Activated T-helper 1 cell treated with anti-CD3 and anti-CD28 coated beads, Interleukin-12 subunit alpha, Interleukin-12 subunit beta, Interleukin-2, Interleukin-4 antibody, amounts not matched to agents 30 ng/mL and 10 ng/mL and 1 ng/mL, durations not matched to agents 14 hours and 24 hours and 36 hours (primary cell): ENCODE data around the gene TMEM44. TPM values are rescaled to one million over a fixed set of nuclear protein-coding genes. Genes with fewer than 3 reads are reported as not detected.

Experiments used
- DNase-seq: peaks from one replicate; pipeline ENCODE4 v3.0.0; 2021; ENCODE audit warnings: low spot score
- H3K27ac Mint-ChIP-seq: one replicate; pipeline ENCODE4 v1.8.0; 2021; ENCODE audit warnings: mild to moderate bottlenecking, mixed read lengths
- H3K27me3 Mint-ChIP-seq: one replicate; pipeline ENCODE4 v1.8.0; 2022; ENCODE audit warnings: mild to moderate bottlenecking, moderate library complexity, mixed read lengths; ENCODE audit not compliant: insufficient read depth
- H3K36me3 Mint-ChIP-seq: one replicate; pipeline ENCODE4 v1.8.0; 2021; ENCODE audit warnings: low read depth, mixed read lengths
- H3K4me1 Mint-ChIP-seq: one replicate; pipeline ENCODE4 v1.8.0; 2021; ENCODE audit warnings: low read depth, mixed read lengths
- H3K4me3 Mint-ChIP-seq: one replicate; pipeline ENCODE4 v1.8.0; 2021; ENCODE audit warnings: mild to moderate bottlenecking, moderate library complexity, mixed read lengths
- H3K9me3 Mint-ChIP-seq: one replicate; pipeline ENCODE4 v1.8.0; 2021; ENCODE audit warnings: mixed read lengths
- intact Hi-C: fragments of 100-400 bp; cut with micrococcal nuclease; formaldehyde crosslinking; loops from one replicate; pipeline ENCODE4 v1.15.1; 2024
- total RNA-seq: library from RNA; stranded (reverse); gene quantifications from 2 replicates; pipeline ENCODE4 v1.2.3, GENCODE V29; 2022

TMEM44 gene
- total RNA-seq, 1 donor from 2014 or later: 2.1 TPM

DNA sequence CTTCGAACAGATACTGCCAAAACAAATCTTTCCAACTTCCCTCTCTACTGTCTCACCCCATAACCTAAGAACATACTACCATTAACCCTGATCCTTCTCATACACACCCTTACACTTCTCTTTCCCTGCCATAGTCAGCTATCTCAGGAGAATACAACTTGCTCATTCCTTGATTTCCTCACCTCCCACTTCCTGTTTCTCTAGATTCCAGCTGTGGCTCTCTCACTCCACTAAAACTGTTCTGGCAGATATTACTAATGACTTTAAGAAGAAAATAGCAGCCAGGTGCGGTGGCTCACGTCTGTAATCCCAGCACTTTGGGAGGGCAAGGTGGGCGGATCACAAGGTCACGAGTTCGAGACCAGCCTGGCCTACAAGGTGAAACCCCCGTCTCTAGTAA lies 34.1 kb upstream of the TMEM44 start:
- H3K27ac Mint-ChIP-seq: no peak overlapping the region
- H3K9me3 Mint-ChIP-seq: no peaks in the 10 kb centered on the region
- H3K4me1 Mint-ChIP-seq: peaks cover 35% of the 10 kb centered on the region
- intact Hi-C loops: no loop called here
- no peak overlapping the region for H3K4me3 Mint-ChIP-seq
- no peak for DNase-seq
- H3K27me3 Mint-ChIP-seq: no peaks in the 10 kb centered on the region
- peaks cover 41% of the 10 kb centered on the region for H3K36me3 Mint-ChIP-seq

- H3K36me3 Mint-ChIP-seq: peaks cover 42% of the 10 kb centered on the region
- intact Hi-C loops: no loop called here
- H3K4me3 Mint-ChIP-seq: no peak overlapping the region
- H3K27me3 Mint-ChIP-seq: no peaks in the 10 kb centered on the region
- no peak for DNase-seq
- H3K9me3 Mint-ChIP-seq: no peaks in the 10 kb centered on the region
- H3K4me1 Mint-ChIP-seq: peaks cover 38% of the 10 kb centered on the region
- no peak overlapping the region for H3K27ac Mint-ChIP-seq
Measured at GRCh38 chr3:194664857-194665256, 31.6 kb upstream of the TMEM44 start.

DNA sequence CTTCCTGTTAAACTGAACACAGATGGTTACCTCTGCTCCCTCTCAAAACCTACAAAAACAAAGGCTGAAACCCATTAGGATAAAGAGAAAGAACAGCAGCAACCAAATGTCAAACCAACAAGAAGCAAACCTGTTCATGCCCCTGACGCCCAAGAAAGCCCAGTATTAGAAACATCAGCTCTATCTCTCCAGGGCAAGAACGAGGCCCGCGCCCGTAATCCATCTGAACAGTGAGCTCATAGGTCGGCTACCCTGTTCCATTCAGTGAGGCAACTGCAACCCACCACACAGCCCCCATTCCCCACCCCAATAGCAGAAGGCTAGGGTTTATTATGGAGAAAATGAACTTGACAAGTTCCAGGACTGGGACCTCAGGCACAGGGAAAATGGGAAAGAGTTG lies 28.7 kb upstream of the TMEM44 start:
- H3K4me3 Mint-ChIP-seq: no peak overlapping the region
- H3K27ac Mint-ChIP-seq: no peak overlapping the region
- intact Hi-C loops: no loop called here
- DNase-seq: no peak
- no peaks in the 10 kb centered on the region for H3K27me3 Mint-ChIP-seq
- peaks cover 27% of the 10 kb centered on the region for H3K4me1 Mint-ChIP-seq
- no peaks in the 10 kb centered on the region for H3K9me3 Mint-ChIP-seq
- H3K36me3 Mint-ChIP-seq: peaks cover 43% of the 10 kb centered on the region

GRCh38 chr3:194661374-194661773 lies 28.2 kb upstream of the TMEM44 start:
- H3K9me3 Mint-ChIP-seq: no peaks in the 10 kb centered on the region
- intact Hi-C loops: no loop called here
- H3K4me1 Mint-ChIP-seq: peaks cover 27% of the 10 kb centered on the region
- H3K27ac Mint-ChIP-seq: no peak overlapping the region
- no peak overlapping the region for H3K4me3 Mint-ChIP-seq
- H3K36me3 Mint-ChIP-seq: peaks cover 45% of the 10 kb centered on the region
- no peak for DNase-seq
- H3K27me3 Mint-ChIP-seq: no peaks in the 10 kb centered on the region

- peaks cover 45% of the 10 kb centered on the region for H3K36me3 Mint-ChIP-seq
- intact Hi-C loops: no loop called here
- H3K4me1 Mint-ChIP-seq: peaks cover 30% of the 10 kb centered on the region
- DNase-seq: no peak
- no peak overlapping the region for H3K4me3 Mint-ChIP-seq
- H3K27me3 Mint-ChIP-seq: no peaks in the 10 kb centered on the region
- H3K27ac Mint-ChIP-seq: no peak overlapping the region
- no peaks in the 10 kb centered on the region for H3K9me3 Mint-ChIP-seq
Measured at GRCh38 chr3:194659778-194660177, 26.6 kb upstream of the TMEM44 start.

GRCh38 chr3:194658477-194659242 lies 25.4 kb upstream of the TMEM44 start:
- H3K4me1 Mint-ChIP-seq: peaks cover 41% of the 10 kb centered on the region
- no peak for DNase-seq
- no peaks in the 10 kb centered on the region for H3K27me3 Mint-ChIP-seq
- peaks cover 51% of the 10 kb centered on the region for H3K36me3 Mint-ChIP-seq
- H3K9me3 Mint-ChIP-seq: no peaks in the 10 kb centered on the region
- H3K4me3 Mint-ChIP-seq: no peak overlapping the region
- H3K27ac Mint-ChIP-seq: no peak overlapping the region
- intact Hi-C loops: no loop called here

DNA sequence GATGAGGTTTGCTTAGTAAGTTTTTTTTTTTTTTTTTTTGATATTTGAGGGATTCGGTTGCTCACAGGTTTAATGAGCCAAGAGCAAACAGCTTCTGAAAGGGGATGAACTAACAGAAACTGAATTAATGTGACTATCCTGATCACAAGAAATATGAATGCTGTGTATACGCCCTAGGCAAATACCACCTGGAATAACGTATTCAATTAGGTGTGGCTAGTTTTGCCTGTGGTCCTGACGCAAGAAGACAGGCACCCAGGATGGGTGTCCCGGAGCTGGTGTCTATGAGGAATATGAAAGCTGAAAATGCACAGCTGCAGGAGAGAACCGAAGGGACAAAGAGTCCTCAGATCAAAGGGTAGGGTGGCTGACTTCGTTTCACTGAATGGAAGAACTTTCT lies 24.2 kb upstream of the TMEM44 start:
- no peak for DNase-seq
- Mint-ChIP-seq H3K36me3 (peaks cover 60% of the 10 kb centered on the region), H3K27me3 (no peaks in the 10 kb centered on the region), H3K4me1 (peaks cover 47% of the 10 kb centered on the region), H3K27ac (no peak overlapping the region), H3K9me3 (no peaks in the 10 kb centered on the region), H3K4me3 (no peak overlapping the region)
- intact Hi-C loops: no loop called here

GRCh38 chr3:194654443-194654842 lies 21.2 kb upstream of the TMEM44 start:
- H3K27me3 Mint-ChIP-seq: no peaks in the 10 kb centered on the region
- H3K27ac Mint-ChIP-seq: peak overlapping the region; percentile 94
- no peaks in the 10 kb centered on the region for H3K9me3 Mint-ChIP-seq
- H3K36me3 Mint-ChIP-seq: peaks cover 66% of the 10 kb centered on the region
- H3K4me1 Mint-ChIP-seq: peaks cover 34% of the 10 kb centered on the region
- intact Hi-C loops: loop anchor here (1.0 to 2.0 kb wide), 2 partner anchors 17 to 70 kb away; no protein-coding TSS in a partner anchor
- DNase-seq: no peak
- peak overlapping the region; percentile 71 for H3K4me3 Mint-ChIP-seq

DNA sequence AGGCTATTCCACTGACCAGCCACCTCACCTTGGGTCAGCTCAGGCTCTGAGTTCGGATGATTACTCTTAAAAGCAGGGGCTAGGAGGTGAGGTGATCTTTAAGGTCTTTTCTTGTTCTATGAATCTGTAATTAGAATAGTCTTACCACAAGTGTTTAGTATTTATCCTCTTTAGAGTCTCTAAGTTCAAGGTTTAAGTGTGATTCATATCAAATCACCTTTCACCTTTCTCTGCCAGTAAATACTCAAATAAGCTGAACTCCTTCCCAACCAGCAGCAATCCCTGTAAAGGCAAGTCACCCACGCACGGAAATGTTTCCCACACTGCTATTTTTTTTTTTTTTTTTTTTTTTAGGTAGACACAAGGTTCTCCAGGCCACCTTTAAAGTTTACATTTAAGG lies 14.5 kb upstream of the TMEM44 start:
- Mint-ChIP-seq H3K27ac (no peak overlapping the region), H3K4me1 (peaks cover 4% of the 10 kb centered on the region), H3K9me3 (no peaks in the 10 kb centered on the region), H3K27me3 (no peaks in the 10 kb centered on the region), H3K4me3 (no peak overlapping the region), H3K36me3 (peaks cover 52% of the 10 kb centered on the region)
- no peak for DNase-seq
- intact Hi-C loops: no loop called here

DNA sequence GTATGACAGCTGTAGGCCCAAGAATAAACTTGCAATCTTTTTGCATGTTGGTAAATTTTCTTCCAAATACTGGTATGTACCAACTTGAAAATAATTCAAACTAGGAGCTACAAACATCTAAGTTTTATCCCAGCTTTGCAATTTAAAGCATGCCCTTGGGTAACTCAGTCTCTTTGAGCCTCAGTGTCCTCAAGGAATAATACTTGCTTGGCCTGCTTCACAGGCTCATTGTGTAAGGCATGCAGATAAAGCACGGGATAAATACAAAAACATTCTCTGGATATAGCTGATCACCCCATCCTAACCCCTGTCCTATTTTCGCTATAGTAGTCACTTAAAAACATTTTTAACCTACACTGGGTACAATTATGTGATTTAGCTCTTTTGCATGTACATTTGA lies 9.6 kb upstream of the TMEM44 start:
- H3K9me3 Mint-ChIP-seq: no peaks in the 10 kb centered on the region
- H3K27ac Mint-ChIP-seq: no peak overlapping the region
- no peaks in the 10 kb centered on the region for H3K27me3 Mint-ChIP-seq
- no peak for DNase-seq
- intact Hi-C loops: no loop called here
- peaks cover 44% of the 10 kb centered on the region for H3K36me3 Mint-ChIP-seq
- H3K4me3 Mint-ChIP-seq: no peak overlapping the region
- H3K4me1 Mint-ChIP-seq: no peaks in the 10 kb centered on the region

- no peaks in the 10 kb centered on the region for H3K27me3 Mint-ChIP-seq
- no peaks in the 10 kb centered on the region for H3K4me1 Mint-ChIP-seq
- intact Hi-C loops: no loop called here
- H3K9me3 Mint-ChIP-seq: no peaks in the 10 kb centered on the region
- H3K27ac Mint-ChIP-seq: no peak overlapping the region
- no peak overlapping the region for H3K4me3 Mint-ChIP-seq
- H3K36me3 Mint-ChIP-seq: peaks cover 37% of the 10 kb centered on the region
- DNase-seq: no peak
Measured at GRCh38 chr3:194640829-194641228, 7.6 kb upstream of the TMEM44 start.

DNA sequence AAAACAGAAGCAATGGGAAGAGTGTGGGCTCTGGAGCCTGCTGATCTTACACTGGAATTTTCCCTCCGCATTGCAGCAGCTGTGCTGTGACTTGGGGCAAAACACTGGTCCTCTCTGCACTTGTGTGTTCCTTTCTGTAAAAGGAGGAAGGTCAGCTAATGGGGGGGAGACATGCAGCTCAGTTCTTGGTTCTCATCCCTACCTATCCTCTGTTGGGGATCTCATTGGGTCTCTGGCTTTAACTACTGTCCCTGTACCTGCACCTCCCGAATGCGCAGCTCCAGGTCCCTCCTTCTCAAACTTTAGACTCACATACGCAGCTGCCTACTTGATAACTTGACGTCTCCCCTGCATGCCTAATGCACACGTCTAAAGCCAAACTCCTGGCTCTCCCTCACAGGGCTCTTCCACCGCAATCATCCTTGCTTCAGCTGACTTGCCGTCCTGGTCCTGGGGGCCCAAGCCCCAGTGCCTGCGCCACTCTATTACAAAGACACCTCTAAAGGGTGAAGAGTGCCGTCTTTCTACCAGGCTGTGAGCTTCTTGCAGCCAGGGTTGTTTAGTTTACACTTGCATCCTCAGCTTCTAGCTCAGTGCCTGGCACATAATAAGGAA lies 5.9 kb upstream of the TMEM44 start:
- peaks cover 22% of the 10 kb centered on the region for H3K36me3 Mint-ChIP-seq
- H3K27ac Mint-ChIP-seq: no peak overlapping the region
- H3K9me3 Mint-ChIP-seq: no peaks in the 10 kb centered on the region
- no peak for DNase-seq
- no peak overlapping the region for H3K4me3 Mint-ChIP-seq
- no peaks in the 10 kb centered on the region for H3K4me1 Mint-ChIP-seq
- intact Hi-C loops: no loop called here
- no peaks in the 10 kb centered on the region for H3K27me3 Mint-ChIP-seq

- H3K4me1 Mint-ChIP-seq: no peaks in the 10 kb centered on the region
- intact Hi-C loops: no loop called here
- no peaks in the 10 kb centered on the region for H3K9me3 Mint-ChIP-seq
- no peaks in the 10 kb centered on the region for H3K27me3 Mint-ChIP-seq
- no peak overlapping the region for H3K27ac Mint-ChIP-seq
- no peak for DNase-seq
- peaks cover 17% of the 10 kb centered on the region for H3K36me3 Mint-ChIP-seq
- no peak overlapping the region for H3K4me3 Mint-ChIP-seq
Measured at GRCh38 chr3:194637541-194638400, 4.6 kb upstream of the TMEM44 start.
